HCT116 (cell line): Measurements from ENCODE around the gene ARHGEF3. TPM values are rescaled to one million over a fixed set of nuclear protein-coding genes. Genes with fewer than 3 reads are reported as not detected.

ENCODE experiments used
- ATAC-seq: fragments of 200-7000 bp; cut with Tn5 transposase; 2 replicates; pipeline ENCODE4 v1.9.1; 2020; ENCODE audit warnings: mild to moderate bottlenecking, moderate library complexity
- BruUV-seq: library from RNA; stranded (reverse); fragments of 400-500 nt; replicated peaks from 2 replicates; lab custom pipeline; 2021; lab: Mats Ljungman, UMichigan
- CTCF ChIA-PET: fragments of 300-600 bp; sonication (Branson Sonifier 250); formaldehyde crosslinking; loops from one replicate; lab custom pipeline; 2021; ENCODE audit warnings: antibody characterized with exemption; lab: Charles Lee
- POLR2A ChIA-PET: fragments of 300-600, 350-600 bp; sonication (Branson Sonifier 250); formaldehyde crosslinking; loops from one replicate; lab custom pipeline; 2021; ENCODE audit warnings: antibody characterized with exemption; lab: Charles Lee
- RAD21 ChIA-PET, 2 experiments: fragments of 300-600 bp; sonication (Branson Sonifier 250); formaldehyde crosslinking; loops; one replicate each; lab custom pipeline; 2023; ENCODE audit warnings: low total read pairs in 2 of 2; ENCODE audit not compliant: uncharacterized antibody in 2 of 2, unreplicated experiment in 2 of 2, low non-redundant PET in 1 of 2; lab: Charles Lee
- DNase-seq: peaks from one replicate; pipeline ENCODE4 v3.0.0-alpha.2; 2010; ENCODE audit warnings: low read depth, low spot score
- H2AFZ ChIP-seq: fragments of 200-600 bp; shearing (Covaris generic), sonication (generic); 2 replicates; pipeline ENCODE4 v1.6.1; 2017; ENCODE audit warnings: low read depth, mixed run types, mixed read lengths, antibody characterized with exemption, low read length; ENCODE audit not compliant: poor library complexity, severe bottlenecking
- H3K27ac ChIP-seq: 2 replicates; pipeline ENCODE4 v1.5.1; 2012; ENCODE audit warnings: low read depth, low read length
- H3K27me3 ChIP-seq: fragments of 200-600 bp; sonication (generic); 2 replicates; pipeline ENCODE4 v1.6.1; 2016; ENCODE audit warnings: mixed run types, low read length, mixed read lengths; ENCODE audit not compliant: insufficient read depth
- H3K36me3 ChIP-seq, 2 experiments: fragments of 200-500 bp in 1 of 2; fragments of 200-600 bp in 1 of 2; sonication (Bioruptor generic) in 1 of 2; sonication (generic) in 1 of 2; 2 replicates each; pipeline versions ENCODE4 v1.5.1 to v1.6.1; 2014 to 2016; ENCODE audit warnings: low read length in 2 of 2, inconsistent platforms in 1 of 2, mixed read lengths in 1 of 2, mixed run types in 1 of 2; ENCODE audit not compliant: insufficient read depth in 2 of 2, control insufficient read depth in 1 of 2
- H3K4me1 ChIP-seq, 2 experiments: fragments of 200-600 bp in 1 of 2; sonication (generic) in 1 of 2; 2 replicates each; pipeline versions ENCODE4 v1.5.1 to v1.6.1; 2012 to 2017; ENCODE audit warnings: low read length in 2 of 2, inconsistent platforms in 1 of 2, mild to moderate bottlenecking in 1 of 2, mixed read lengths in 1 of 2, mixed run types in 1 of 2, moderate library complexity in 1 of 2; ENCODE audit not compliant: insufficient read depth in 2 of 2, control insufficient read depth in 1 of 2
- H3K4me2 ChIP-seq: fragments of 200-600 bp; sonication (generic); 2 replicates; pipeline ENCODE4 v1.6.1; 2017; ENCODE audit warnings: mixed run types, low read length, mixed read lengths
- H3K4me3 ChIP-seq, 2 experiments: fragments of 200-600 bp in 1 of 2; sonication (generic) in 1 of 2; replicated peaks in 1 of 2; 2 replicates each; pipeline ENCODE4 v1.5.1; 2011 to 2016; ENCODE audit warnings: low read length in 2 of 2, control low read depth in 1 of 2, low read depth in 1 of 2, mild to moderate bottlenecking in 1 of 2, mixed read lengths in 1 of 2, mixed run types in 1 of 2
- H3K79me2 ChIP-seq: fragments of 200-600 bp; sonication (generic); 2 replicates; pipeline ENCODE4 v1.6.1; 2017; ENCODE audit warnings: mild to moderate bottlenecking, mixed run types, low read length, moderate library complexity, mixed read lengths; ENCODE audit not compliant: insufficient read depth
- H3K9ac ChIP-seq: fragments of 200-600 bp; sonication (generic); 2 replicates; pipeline ENCODE4 v1.6.1; 2016; ENCODE audit warnings: low read length, mixed read lengths
- H3K9me2 ChIP-seq: fragments of 200-600 bp; sonication (generic), shearing (Covaris generic); 2 replicates; pipeline ENCODE4 v1.6.1; 2017; ENCODE audit warnings: mixed run types, mild to moderate bottlenecking, moderate library complexity; ENCODE audit not compliant: insufficient read depth
- H3K9me3 ChIP-seq, 2 experiments: fragments of 200-500 bp in 1 of 2; fragments of 200-600 bp in 1 of 2; sonication (Bioruptor generic) in 1 of 2; sonication (generic) in 1 of 2; 2 replicates each; pipeline ENCODE4 v1.6.1; 2014 to 2017; ENCODE audit warnings: low read length in 2 of 2, mixed read lengths in 2 of 2, inconsistent platforms in 1 of 2, low read depth in 1 of 2, mild to moderate bottlenecking in 1 of 2, mixed run types in 1 of 2, moderate library complexity in 1 of 2; ENCODE audit not compliant: control insufficient read depth in 1 of 2, insufficient read depth in 1 of 2
- H4K20me1 ChIP-seq: fragments of 200-600 bp; sonication (generic), shearing (Covaris generic); 2 replicates; pipeline ENCODE4 v1.6.1; 2017; ENCODE audit warnings: mixed run types, mild to moderate bottlenecking, moderate library complexity; ENCODE audit not compliant: insufficient read depth
- CEBPB ChIP-seq: IDR thresholded peaks from 2 replicates; pipeline ENCODE4 v1.6.1; 2012; ENCODE audit warnings: low read depth
- EGR1 ChIP-seq: IDR thresholded peaks from 2 replicates; pipeline ENCODE4 v1.6.1; 2012; ENCODE audit warnings: low read depth
- ELF1 ChIP-seq: IDR thresholded peaks from 2 replicates; pipeline ENCODE4 v1.6.1; 2012; ENCODE audit warnings: low read depth, borderline replicate concordance
- FOSL1 ChIP-seq: IDR thresholded peaks from 2 replicates; pipeline ENCODE4 v1.6.1; 2012; ENCODE audit warnings: low read depth
- POLR2A ChIP-seq: IDR thresholded peaks from 2 replicates; pipeline ENCODE4 v1.7.0; 2011; ENCODE audit warnings: borderline replicate concordance; ENCODE audit not compliant: insufficient read depth, insufficient read length; ENCODE audit errors: extremely low read depth
- POLR2AphosphoS5 ChIP-seq: IDR thresholded peaks from 2 replicates; pipeline ENCODE4 v1.6.1; 2011; ENCODE audit warnings: mild to moderate bottlenecking, low read depth, low read length, moderate library complexity
- RAD21 ChIP-seq: IDR thresholded peaks from 2 replicates; pipeline ENCODE4 v1.6.1; 2012; ENCODE audit warnings: low read depth, mild to moderate bottlenecking
- SIN3A ChIP-seq: IDR thresholded peaks from 2 replicates; pipeline ENCODE4 v1.6.1; 2012; ENCODE audit warnings: low read depth
- SP1 ChIP-seq: IDR thresholded peaks from 2 replicates; pipeline ENCODE4 v1.6.1; 2012; ENCODE audit warnings: low read depth
- SRF ChIP-seq: IDR thresholded peaks from 2 replicates; pipeline ENCODE4 v1.6.1; 2012; ENCODE audit warnings: low read depth
- TCF7L2 ChIP-seq: IDR thresholded peaks from 2 replicates; pipeline ENCODE4 v1.7.0; 2011; ENCODE audit warnings: borderline replicate concordance, inconsistent platforms; ENCODE audit not compliant: insufficient read depth, insufficient read length; ENCODE audit errors: extremely low read depth
- intact Hi-C: fragments of 100-400 bp; cut with micrococcal nuclease; formaldehyde crosslinking; loops from 2 replicates; pipeline ENCODE4 v1.10.0; 2022
- total RNA-seq: library from RNA; stranded (reverse); gene quantifications from one replicate; pipeline ENCODE4 v1.2.1, GENCODE V29; 2021; ENCODE audit not compliant: unreplicated experiment
- TF ChIP-seq, protein P1 (sequence below): IDR thresholded peaks from 2 replicates; pipeline ENCODE4 v1.6.1; 2012
- TF ChIP-seq, protein P2 (sequence below): IDR thresholded peaks from 2 replicates; pipeline ENCODE4 v1.6.1; 2012

The ARHGEF3 gene
- total RNA-seq, 1 experiment from 2014 or later, result 18.1 TPM

DNA sequence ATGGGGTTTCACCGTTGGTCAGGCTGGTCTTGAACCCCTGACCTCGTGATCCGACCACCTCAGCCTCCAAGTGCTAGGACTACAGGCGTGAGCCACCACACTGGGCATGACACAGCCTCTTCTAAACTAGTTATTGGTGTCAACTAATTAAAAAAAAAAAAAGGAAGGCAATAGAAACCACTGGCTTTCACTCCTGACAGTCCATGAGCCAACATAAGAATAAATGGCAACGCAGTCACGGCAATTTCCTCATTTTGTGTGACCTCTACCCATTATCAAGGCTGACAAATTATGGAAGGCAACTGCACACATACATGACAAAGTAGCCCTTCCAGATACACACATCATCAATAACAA is 5.9 kb downstream of the ARHGEF3 start (continued):
- TF ChIP-seq, protein P1, sequence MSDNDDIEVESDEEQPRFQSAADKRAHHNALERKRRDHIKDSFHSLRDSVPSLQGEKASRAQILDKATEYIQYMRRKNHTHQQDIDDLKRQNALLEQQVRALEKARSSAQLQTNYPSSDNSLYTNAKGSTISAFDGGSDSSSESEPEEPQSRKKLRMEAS, result no peak
- TF ChIP-seq, protein P2, sequence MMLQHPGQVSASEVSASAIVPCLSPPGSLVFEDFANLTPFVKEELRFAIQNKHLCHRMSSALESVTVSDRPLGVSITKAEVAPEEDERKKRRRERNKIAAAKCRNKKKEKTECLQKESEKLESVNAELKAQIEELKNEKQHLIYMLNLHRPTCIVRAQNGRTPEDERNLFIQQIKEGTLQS, result no peak
- TF ChIP-seq POLR2A, result no peak
- TF ChIP-seq SP1, result no peak
- no peak for TF ChIP-seq SIN3A
- TF ChIP-seq FOSL1, result no peak
- no peak for TF ChIP-seq TCF7L2
- TF ChIP-seq SRF, result no peak

DNA sequence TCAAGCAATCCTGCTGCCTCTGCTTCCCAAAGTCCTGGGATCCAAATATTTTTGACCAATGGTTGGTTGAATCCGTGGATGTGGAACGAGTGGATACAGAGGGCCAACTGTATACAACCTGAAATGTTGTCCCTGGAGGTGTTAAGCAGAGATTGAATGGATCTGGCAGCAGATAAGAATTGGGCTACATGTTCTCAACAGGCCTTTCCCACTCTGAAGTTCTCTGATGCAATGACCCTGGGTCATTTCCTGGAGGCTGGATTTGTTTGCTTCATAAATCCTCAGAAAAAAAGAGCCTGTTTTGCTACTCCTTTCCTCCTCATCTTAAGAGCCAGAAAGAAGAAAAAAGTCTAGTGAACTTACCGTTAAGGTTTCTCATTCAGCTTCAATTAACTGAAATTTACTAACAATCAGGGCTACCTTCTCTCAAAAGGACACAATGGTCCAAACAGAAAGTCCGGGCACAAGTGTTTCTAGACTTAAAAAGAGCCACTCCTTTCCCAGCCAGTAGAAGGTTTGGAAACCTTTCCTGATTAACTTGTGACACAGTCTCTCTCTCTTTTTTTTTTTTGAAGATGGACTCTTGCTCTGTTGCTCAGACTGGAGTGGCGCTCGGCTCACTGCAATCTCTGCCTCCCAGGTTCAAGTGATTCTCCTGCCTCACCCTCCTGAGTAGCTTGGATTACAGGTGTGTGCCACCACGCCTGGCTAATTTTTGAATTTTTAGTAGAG is 6.5 kb downstream of the ARHGEF3 start:
- no peak overlapping the region for H3K27ac ChIP-seq
- no TSS peak for BruUV-seq
- TF ChIP-seq POLR2AphosphoS5 (no peak), ELF1 (no peak), EGR1 (no peak), CEBPB (no peak), RAD21 (no peak)
- TF ChIP-seq, protein P2, result no peak
- TF ChIP-seq, protein P1, result no peak
- no peaks in the 10 kb centered on the region for H3K79me2 ChIP-seq
- ATAC-seq (no peak), DNase-seq (no peak)
- H3K36me3 ChIP-seq, result no peaks in the 10 kb centered on the region
- H4K20me1 ChIP-seq, result no peaks in the 10 kb centered on the region
- intact Hi-C loops, result no loop called here
- no peak overlapping the region for H2AFZ ChIP-seq
- no peak overlapping the region for H3K4me3 ChIP-seq
- ChIA-PET POLR2A (no interaction called here), CTCF (no interaction called here), RAD21 (no interaction called here)
- H3K9me2 ChIP-seq, result no peaks in the 10 kb centered on the region
- no peak overlapping the region for H3K9ac ChIP-seq
- H3K9me3 ChIP-seq, result no peaks in the 10 kb centered on the region
- no peak overlapping the region for H3K4me2 ChIP-seq
- H3K27me3 ChIP-seq, result no peaks in the 10 kb centered on the region
- peaks cover 3 to 5% of the 10 kb centered on the region in 2 experiments; a peak in 2 of 4 replicates for H3K4me1 ChIP-seq
